Tibial nerve (tissue), 3 donors: ENCODE data around the gene ATP8A2.

Source experiments
- CTCF ChIP-seq, 5 experiments: fragments of 200-600 bp in 3 of 5; fragments of 450-650 bp in 2 of 5; sonication (generic) in 3 of 5; IDR thresholded peaks; one replicate each; pipeline ENCODE4 v1.5.1; 2016 to 2019; ENCODE audit warnings: antibody characterized with exemption in 5 of 5, mild to moderate bottlenecking in 3 of 5, moderate library complexity in 2 of 5
- POLR2A ChIP-seq, 2 donors: fragments of 450-650 bp; IDR thresholded peaks; one replicate each; pipeline ENCODE4 v1.6.1; 2017; ENCODE audit warnings: antibody characterized with exemption in 2 of 2, mild to moderate bottlenecking in 2 of 2, moderate library complexity in 2 of 2

GRCh38 chr13:25654322-25654721 lies 282.5 kb downstream of the ATP8A2 start:
- TF ChIP-seq POLR2A (IDR thresholded peaks at IDR 0.05) (no peak), CTCF (IDR thresholded peaks at IDR 0.05) (no peak)
